ENCODE data around the gene DNAL1.
A peak's percentile ranks its signal among the peaks of the same experiment; 100 is the strongest.

Gene DNAL1

GRCh38 chr14:73663548-73664212, 18.9 kb downstream of the DNAL1 start:
- peak; percentile 74 for TF ChIP-seq PRDM1 (tag by site-specific recombination; IDR thresholded peaks at IDR 0.05)
- no peak for TF ChIP-seq ZNF596 (tag by site-specific recombination; IDR thresholded peaks at IDR 0.05)
- H3K27ac ChIP-seq (ENCODE audit: extremely low read depth, low read depth, low read length) = no peak overlapping the region
- POLR2A ChIA-PET = interaction anchor here (0.6 kb wide), 1 partner anchor 232 kb away, joined by 3 read pairs; no protein-coding TSS in a partner anchor
- H3K9me3 ChIP-seq (ENCODE audit: control insufficient read depth, insufficient read depth, low read depth, low read length) = no peaks in the 10 kb centered on the region
- no peaks in the 10 kb centered on the region for H3K4me1 ChIP-seq (ENCODE audit: control insufficient read depth, insufficient read depth, low read length)
- no peak overlapping the region for H3K4me3 ChIP-seq (ENCODE audit: low read depth, low read length)
- peaks cover 0 to 3% of the 10 kb centered on the region in 2 experiments; a peak in 1 of 3 replicates for H3K36me3 ChIP-seq (ENCODE audit: control insufficient read depth in 2 of 2, insufficient read depth in 1 of 2, low read length in 2 of 2)
- CTCF ChIA-PET = interaction anchor here (1.0 to 1.7 kb wide), 4 partner anchors 12 to 157 kb away, joined by 3 to 9 read pairs (median 4); partner anchors contain the start of gene DNAL1

DNA sequence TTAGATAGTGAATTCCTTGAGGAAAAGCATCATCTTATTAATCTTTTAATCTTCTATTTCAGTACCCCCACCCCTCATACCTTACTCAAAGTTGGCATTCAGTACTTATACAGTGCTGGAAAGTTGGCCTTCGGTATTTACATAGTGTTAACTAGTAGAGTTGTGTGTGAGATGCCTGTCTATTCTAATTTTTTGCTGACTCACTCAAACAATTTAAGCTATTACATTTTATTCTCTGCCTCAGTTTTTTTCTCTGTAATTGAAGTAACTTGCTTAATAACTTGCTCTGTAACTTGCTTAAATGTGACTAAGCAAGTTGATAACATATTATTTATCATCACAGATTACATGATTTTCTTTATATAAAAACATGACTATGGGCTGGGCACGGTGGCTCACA, 20.3 kb downstream of the DNAL1 start:
- TF ChIP-seq ZNF175 (tag by site-specific recombination; IDR thresholded peaks at IDR 0.05) (no peak), OSR2 (tag by site-specific recombination; IDR thresholded peaks at IDR 0.05) (no peak), ZNF366 (tag by site-specific recombination; conservative IDR thresholded peaks at IDR 0.05) (no peak), ZBTB48 (tag by site-specific recombination; IDR thresholded peaks at IDR 0.05) (no peak), ZNF426 (tag by site-specific recombination; IDR thresholded peaks at IDR 0.05) (no peak), ZNF239 (tag by site-specific recombination; IDR thresholded peaks at IDR 0.05) (no peak), ZSCAN16 (tag by site-specific recombination; IDR thresholded peaks at IDR 0.05) (no peak), ZSCAN30 (tag by site-specific recombination; IDR thresholded peaks at IDR 0.05) (no peak), ZNF488 (tag by site-specific recombination; IDR thresholded peaks at IDR 0.05) (no peak), GLI4 (tag by site-specific recombination; IDR thresholded peaks at IDR 0.05) (no peak), ZNF544 (tag by site-specific recombination; IDR thresholded peaks at IDR 0.05) (no peak), ZNF148 (tag by site-specific recombination; IDR thresholded peaks at IDR 0.05; ENCODE audit: borderline replicate concordance) (no peak), OVOL3 (tag by site-specific recombination; IDR thresholded peaks at IDR 0.05) (no peak), BCL11A (tag by site-specific recombination; IDR thresholded peaks at IDR 0.05; ENCODE audit: low read depth) (no peak), SP3 (tag by site-specific recombination; IDR thresholded peaks at IDR 0.05) (no peak), ZNF221 (tag by site-specific recombination; IDR thresholded peaks at IDR 0.05; ENCODE audit: borderline replicate concordance) (no peak), ZNF362 (tag by site-specific recombination; IDR thresholded peaks at IDR 0.05) (no peak), SCRT1 (tag by site-specific recombination; IDR thresholded peaks at IDR 0.05; ENCODE audit: borderline replicate concordance) (no peak), ZNF624 (tag by site-specific recombination; IDR thresholded peaks at IDR 0.05) (no peak)
- TF ChIP-seq, protein P1, sequence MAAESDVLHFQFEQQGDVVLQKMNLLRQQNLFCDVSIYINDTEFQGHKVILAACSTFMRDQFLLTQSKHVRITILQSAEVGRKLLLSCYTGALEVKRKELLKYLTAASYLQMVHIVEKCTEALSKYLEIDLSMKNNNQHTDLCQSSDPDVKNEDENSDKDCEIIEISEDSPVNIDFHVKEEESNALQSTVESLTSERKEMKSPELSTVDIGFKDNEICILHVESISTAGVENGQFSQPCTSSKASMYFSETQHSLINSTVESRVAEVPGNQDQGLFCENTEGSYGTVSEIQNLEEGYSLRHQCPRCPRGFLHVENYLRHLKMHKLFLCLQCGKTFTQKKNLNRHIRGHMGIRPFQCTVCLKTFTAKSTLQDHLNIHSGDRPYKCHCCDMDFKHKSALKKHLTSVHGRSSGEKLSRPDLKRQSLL (tag by site-specific recombination; IDR thresholded peaks at IDR 0.05) = no peak
- Histone ChIP-seq H3K9me3 (ENCODE audit: control insufficient read depth, insufficient read depth, low read depth, low read length) (no peaks in the 10 kb centered on the region), H3K4me3 (ENCODE audit: low read depth, low read length) (no peak overlapping the region), H3K4me1 (ENCODE audit: control insufficient read depth, insufficient read depth, low read length) (no peaks in the 10 kb centered on the region), H3K27ac (ENCODE audit: extremely low read depth, low read depth, low read length) (no peak overlapping the region), H3K36me3 (ENCODE audit: control insufficient read depth in 2 of 2, insufficient read depth in 1 of 2, low read length in 2 of 2) (peaks cover 0 to 3% of the 10 kb centered on the region in 2 experiments; a peak in 1 of 3 replicates)
- POLR2A ChIA-PET = no interaction called here
- CTCF ChIA-PET = interaction anchor here (0.5 kb wide), 1 partner anchor 35 kb away, joined by 4 read pairs; no protein-coding TSS in a partner anchor

All from HEK293 (cell line).